Measurements from ENCODE around the gene SEPTIN1.

GRCh38 chr16:30348929-30349328 lies 33.4 kb downstream of the SEPTIN1 start:
- TF ChIP-seq CTCF (IDR thresholded peaks at IDR 0.05 in 4 of 5, conservative IDR thresholded peaks at IDR 0.05 in 1 of 5) = no peak
- TF ChIP-seq POLR2A (IDR thresholded peaks at IDR 0.05) = no peak
